ENCODE data around the gene B4GALNT3. TPM values are rescaled to one million over a fixed set of nuclear protein-coding genes. Genes with fewer than 3 reads are reported as not detected.
"Not testable (repeated sequence)": the region's sequence is repeated elsewhere in the genome, so short reads cannot be mapped to it uniquely, and the experiment has no call there.

B4GALNT3 gene
- polyA plus RNA-seq (ENCODE audit: insufficient read length in 10 of 10), result 10 to 100 TPM in 5 of 10 donors, 1 to 10 TPM in 5; 6.2 to 15.6 (median 10.0) TPM
- long read RNA-seq, donor 1, result 0 reads
- long read RNA-seq, donor 2, result 0 reads
- long read RNA-seq, donor 3, result 0 reads
- long read RNA-seq, donor 4, result 0 reads
- long read RNA-seq, donor 5, result 0 reads
- long read RNA-seq, donor 6, result 0 reads
- long read RNA-seq, donor 7, result 0 reads
- long read RNA-seq, donor 8, result 0 reads
- long read RNA-seq, donor 9, result 0 reads

GRCh38 chr12:459430-460258 is at the start of gene B4GALNT3:
TSS of gene B4GALNT3 (plus strand) at chr12:459939. CDS start at chr12:460377, 438 bp downstream.
- DNase-seq, result peak in 1 of 3 donors; percentile 66

GRCh38 chr12:414859-415258 is 44.9 kb upstream of the B4GALNT3 start:
- DNase-seq, result no peak

GRCh38 chr12:418432-418831 is 41.3 kb upstream of the B4GALNT3 start:
- DNase-seq, result no peak

- DNase-seq, result no peak
These were observed 37.2 kb upstream of the B4GALNT3 start for GRCh38 chr12:422526-422925.

- DNase-seq, result not testable (repeated sequence)
These were observed 24.0 kb upstream of the B4GALNT3 start for GRCh38 chr12:435737-436136.

- peak; percentile 38 to 61 (median 45) for DNase-seq
These were observed 17.4 kb upstream of the B4GALNT3 start for GRCh38 chr12:442235-442884.

GRCh38 chr12:447141-447540 is 12.6 kb upstream of the B4GALNT3 start:
- no peak for DNase-seq

GRCh38 chr12:449203-449602 is 10.5 kb upstream of the B4GALNT3 start:
- no peak for DNase-seq

GRCh38 chr12:450438-450837 is 9.3 kb upstream of the B4GALNT3 start:
- no peak for DNase-seq

- DNase-seq, result no peak
These were observed 7.0 kb upstream of the B4GALNT3 start for GRCh38 chr12:452667-453210.

- no peak for DNase-seq
These were observed 4.9 kb upstream of the B4GALNT3 start for GRCh38 chr12:454833-455232.

- no peak for DNase-seq
These were observed 3.9 kb upstream of the B4GALNT3 start for GRCh38 chr12:455821-456220.

GRCh38 chr12:457676-458075 is 2.1 kb upstream of the B4GALNT3 start:
- DNase-seq, result no peak

- no peak for DNase-seq
These were observed 699 bp upstream of the B4GALNT3 start for GRCh38 chr12:459050-459429.

- peak in 1 of 3 donors; percentile 47 for DNase-seq
These were observed 807 bp downstream of the B4GALNT3 start for GRCh38 chr12:460261-461230.

GRCh38 chr12:461425-461824 is 1.7 kb downstream of the B4GALNT3 start:
- no peak for DNase-seq

GRCh38 chr12:462936-463705 is 3.4 kb downstream of the B4GALNT3 start:
- DNase-seq, result no peak

GRCh38 chr12:464484-465267 is 4.9 kb downstream of the B4GALNT3 start:
- peak in 1 of 3 donors; percentile 37 for DNase-seq

- no peak for DNase-seq
These were observed 6.3 kb downstream of the B4GALNT3 start for GRCh38 chr12:466039-466438.

GRCh38 chr12:466762-467161 is 7.0 kb downstream of the B4GALNT3 start:
- DNase-seq, result no peak
